Skeletal muscle cell (primary cell): Measurements from ENCODE around the gene PDE4D.
A peak's percentile ranks its signal among the peaks of the same experiment; 100 is the strongest.
"Not testable (repeated sequence)": the region's sequence is repeated elsewhere in the genome, so short reads cannot be mapped to it uniquely, and the experiment has no call there.

Experiments used
- DNase-seq: peaks from one replicate; pipeline ENCODE4 v3.0.0-alpha.2; 2010; ENCODE audit warnings: low read depth
- H3K4me3 ChIP-seq: 2 replicates; pipeline ENCODE4 v1.5.1; 2011; ENCODE audit warnings: low read depth, mild to moderate bottlenecking, control low read depth, low read length, moderate library complexity

PDE4D gene

DNA sequence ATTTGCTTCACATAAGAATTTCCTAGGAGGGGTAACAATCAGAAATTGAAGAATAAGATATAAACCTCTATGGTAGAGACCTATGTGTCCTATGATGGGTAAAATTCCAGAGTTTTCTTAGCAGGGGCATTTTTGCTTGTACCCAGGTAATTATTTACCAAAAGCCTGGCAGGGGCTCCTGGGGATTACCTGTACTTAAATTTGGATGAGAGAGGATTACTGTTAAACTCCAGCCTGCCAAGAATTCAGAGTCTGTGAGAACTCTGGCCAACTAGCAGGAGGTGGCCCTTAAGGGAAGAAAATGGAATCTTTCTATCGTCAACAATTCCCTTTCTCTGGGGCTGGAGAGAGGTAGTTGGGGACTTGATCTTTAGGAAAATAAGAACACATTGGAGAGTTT lies 460.4 kb downstream of the PDE4D start:
- no peak for DNase-seq
- H3K4me3 ChIP-seq: no peak overlapping the region

DNA sequence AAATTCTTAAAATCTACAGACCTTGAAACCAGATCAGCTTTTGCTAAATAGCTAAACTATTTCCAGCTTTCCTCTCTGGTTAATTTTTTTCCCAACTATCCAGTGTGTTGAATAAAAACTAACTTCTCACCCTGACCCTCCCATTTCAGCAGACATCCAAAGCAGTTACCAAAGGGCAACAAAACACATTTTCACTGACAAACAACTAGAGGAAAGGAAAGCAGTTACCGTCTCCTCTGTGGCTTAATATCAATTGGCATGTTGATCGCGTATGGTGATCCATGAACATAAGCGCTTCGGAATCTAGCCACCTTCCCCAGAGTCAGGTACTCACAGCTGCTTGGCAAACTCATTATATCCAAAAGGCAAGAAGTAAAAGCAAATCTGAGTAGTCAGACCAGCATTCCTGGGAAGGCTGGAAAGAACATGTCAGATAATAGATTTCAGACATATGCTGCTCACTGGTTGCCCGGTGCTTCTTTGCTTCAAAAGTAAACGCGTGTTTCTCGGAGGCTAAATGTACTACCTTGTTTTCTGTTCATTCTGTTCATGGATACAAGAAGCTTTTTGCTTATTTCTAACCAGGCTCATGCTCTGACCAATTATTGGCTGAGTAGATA lies 463.4 kb downstream of the PDE4D start:
- no peak overlapping the region for H3K4me3 ChIP-seq
- DNase-seq: no peak

DNA sequence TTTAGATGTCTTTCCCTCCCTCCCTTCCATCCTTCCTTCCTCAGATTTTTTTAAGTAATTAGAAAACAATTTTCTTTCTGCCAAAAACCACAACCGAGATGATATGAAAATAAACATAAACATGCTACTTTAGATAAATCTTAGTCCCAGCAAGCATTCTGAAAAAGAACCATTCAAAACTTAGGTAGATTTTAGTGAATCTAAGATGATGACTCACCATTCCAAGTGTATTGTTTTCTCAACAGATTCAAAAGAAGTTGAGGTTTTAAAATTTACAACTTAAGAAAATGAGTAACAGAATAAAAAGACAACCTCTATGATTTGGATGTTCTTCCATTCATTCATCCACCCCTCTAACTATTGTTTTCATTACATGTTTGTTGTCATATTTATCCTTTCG lies 465.1 kb downstream of the PDE4D start:
- DNase-seq: no peak
- H3K4me3 ChIP-seq: no peak overlapping the region

DNA sequence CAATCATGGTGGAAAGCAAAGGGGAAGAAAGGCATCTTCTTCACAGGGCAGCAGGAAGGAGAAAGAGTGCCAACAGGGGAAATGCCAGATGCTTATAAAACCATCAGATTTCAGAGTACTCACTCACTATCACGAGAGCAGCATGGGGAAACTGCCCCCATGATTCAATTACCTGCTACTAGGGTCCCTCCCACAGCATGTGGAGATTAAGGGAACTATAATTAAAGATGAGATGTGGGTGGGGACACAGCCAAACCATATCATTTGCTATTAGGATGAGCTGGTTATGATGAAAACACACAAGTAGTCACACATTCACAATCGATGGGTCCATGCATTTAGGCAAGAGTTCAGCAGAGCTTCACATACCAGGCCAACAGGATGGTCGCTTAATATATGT lies 469.0 kb downstream of the PDE4D start:
- DNase-seq: no peak
- H3K4me3 ChIP-seq: no peak overlapping the region

DNA sequence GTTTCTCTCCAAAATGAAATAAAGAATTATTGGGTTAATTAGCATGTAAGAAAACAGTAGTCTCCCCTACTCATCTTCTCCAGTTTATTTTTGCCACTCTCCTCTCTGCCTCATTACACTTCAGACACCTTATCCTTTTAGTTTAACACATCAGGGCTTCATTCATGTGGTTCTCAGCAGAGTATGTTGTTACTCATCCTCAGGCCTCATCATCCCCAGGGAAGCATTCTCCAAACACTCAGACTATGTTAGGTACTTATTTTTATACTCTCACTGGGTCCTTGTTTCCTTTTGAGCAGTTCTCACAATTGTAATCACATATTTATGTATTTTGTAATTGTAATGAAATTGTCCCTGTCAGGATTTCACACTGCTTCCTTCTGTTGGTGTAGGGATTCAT lies 470.5 kb downstream of the PDE4D start:
- DNase-seq: peak; percentile 55
- no peak overlapping the region for H3K4me3 ChIP-seq

DNA sequence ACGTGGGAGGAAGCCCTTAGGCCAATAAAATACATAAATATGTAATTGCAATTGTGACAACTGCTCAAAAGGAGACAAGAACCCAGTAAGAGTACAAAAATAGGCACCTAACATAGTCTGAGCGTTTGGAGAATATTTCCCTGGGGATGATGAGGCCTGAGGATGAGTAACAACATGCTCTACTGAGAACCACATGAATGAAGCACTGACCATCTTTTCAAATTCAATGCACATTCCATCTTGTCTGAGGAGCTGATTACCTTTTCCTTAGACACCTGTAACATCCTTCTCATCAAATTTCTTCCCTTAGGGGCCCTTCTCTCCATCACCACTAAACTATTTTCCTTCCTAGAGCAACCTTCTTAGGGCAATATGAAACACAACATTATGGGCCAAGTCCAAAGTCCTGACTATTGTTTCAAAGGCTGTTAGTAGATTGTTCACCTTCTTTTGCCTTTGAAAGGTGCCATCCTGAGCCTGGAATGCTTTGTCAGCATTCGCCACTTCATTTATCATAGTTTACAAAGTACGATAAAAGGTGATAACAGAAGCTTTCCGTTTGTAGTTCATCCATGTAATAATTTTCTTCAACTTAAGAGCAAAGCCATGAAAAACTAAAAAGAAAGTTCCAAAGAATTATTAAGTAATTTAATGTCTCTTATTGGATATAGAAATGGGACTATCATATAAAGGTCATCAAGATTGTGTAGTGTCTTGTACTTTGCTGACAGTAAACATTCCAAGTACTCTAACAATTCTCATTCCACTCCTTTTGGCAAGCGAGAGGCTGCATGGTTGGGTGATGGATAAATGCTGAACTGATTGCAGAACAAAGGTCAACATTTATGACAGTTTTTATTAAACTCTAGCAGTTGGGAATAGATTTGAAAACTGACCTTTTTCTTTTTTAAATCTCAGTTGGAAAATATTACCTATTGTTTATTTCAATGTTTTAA lies 471.3 kb downstream of the PDE4D start:
- no peak overlapping the region for H3K4me3 ChIP-seq
- DNase-seq: no peak

DNA sequence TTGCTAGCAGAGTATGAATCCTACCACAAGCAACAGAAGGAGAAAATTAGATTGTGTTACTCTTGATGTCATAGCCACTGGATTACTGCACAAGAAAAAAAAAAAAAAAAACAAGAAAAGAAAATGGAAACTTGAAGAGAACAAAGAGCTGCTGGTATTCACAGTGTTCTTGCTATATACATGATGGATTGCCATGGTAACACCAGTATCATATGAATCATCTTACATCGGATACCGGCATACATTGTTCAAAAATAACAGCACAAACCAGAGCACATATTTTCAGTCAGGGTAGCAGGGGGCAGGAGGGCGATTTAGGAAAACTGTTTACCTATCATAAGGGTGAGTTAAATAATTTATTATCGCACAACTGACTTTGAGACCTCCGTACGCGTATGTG lies 472.9 kb downstream of the PDE4D start:
- DNase-seq: no peak
- H3K4me3 ChIP-seq: no peak overlapping the region

DNA sequence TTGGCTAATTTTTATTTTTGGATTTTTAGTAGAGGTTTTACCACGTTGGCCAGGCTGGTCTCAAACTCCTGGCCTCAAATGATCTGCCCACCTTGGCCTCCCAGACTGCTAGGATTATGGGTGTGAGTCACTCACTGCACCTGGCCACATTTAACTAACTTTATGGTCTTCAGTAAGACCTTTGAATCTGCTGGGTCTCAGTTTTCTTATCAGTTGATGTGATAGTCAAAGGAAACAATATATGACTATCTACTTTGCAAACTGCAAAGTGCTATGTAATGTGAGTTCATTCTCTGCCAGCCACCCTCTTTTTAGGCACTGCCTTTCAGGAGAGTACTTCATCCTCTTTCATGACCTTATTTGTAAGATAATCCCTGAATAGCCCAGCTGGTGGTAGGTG lies 474.7 kb downstream of the PDE4D start:
- no peak overlapping the region for H3K4me3 ChIP-seq
- DNase-seq: no peak

DNA sequence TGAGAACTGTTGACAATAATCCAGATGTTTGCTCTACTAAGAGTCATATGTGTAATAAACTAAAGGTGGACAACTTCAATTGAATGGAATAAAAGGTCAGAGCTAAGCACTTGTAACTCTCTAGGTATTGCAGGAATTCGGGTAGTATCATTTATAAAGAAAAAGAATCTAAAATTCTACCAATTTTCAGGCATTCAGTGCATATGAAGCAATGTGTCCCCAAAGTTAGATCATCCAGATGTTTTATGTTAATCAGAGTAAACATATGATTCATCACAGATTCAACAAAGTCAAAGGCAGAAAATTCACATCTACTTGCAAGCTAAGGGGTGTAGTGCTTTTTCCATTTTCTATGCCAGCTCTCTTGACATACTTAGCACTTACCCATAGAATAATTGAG lies 477.1 kb downstream of the PDE4D start:
- H3K4me3 ChIP-seq: no peak overlapping the region
- DNase-seq: no peak

DNA sequence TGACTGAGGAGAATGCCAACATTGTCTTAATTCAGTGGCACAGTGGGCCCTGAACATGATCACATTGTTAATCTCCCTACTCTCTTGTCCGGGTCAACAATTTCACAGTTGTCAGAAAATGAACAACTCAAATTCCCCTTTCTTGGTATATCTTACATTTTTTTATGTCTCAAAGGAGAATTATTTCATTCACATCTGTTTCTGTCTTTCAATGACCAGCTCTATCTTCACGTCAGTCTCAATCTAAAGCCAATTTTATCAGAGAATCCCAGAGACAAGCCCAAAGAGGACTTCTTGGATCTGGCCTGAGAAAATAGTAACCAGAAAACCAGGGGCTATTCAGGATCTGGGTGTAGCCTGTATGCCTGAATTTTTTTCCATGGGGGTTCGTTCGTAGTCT lies 477.5 kb downstream of the PDE4D start:
- no peak overlapping the region for H3K4me3 ChIP-seq
- no peak for DNase-seq

DNA sequence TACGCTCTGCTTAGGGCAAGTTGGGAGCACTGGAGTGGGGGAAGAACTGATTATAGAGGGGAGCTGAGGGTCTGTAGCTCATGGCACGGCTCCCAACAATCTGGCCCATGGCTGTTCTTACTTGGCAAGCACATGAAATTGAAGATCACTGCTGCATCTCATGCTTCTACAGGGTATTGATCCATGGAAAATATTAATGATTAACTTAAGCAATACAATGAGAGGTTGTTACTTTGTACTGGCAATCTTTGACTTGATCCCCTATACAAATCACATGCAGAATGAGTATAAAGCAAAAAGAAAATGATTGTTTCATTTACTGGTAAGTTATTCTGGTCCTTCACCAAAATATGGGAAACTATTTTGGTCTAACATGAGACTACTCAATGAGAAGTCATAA lies 481.1 kb downstream of the PDE4D start:
- no peak overlapping the region for H3K4me3 ChIP-seq
- no peak for DNase-seq

DNA sequence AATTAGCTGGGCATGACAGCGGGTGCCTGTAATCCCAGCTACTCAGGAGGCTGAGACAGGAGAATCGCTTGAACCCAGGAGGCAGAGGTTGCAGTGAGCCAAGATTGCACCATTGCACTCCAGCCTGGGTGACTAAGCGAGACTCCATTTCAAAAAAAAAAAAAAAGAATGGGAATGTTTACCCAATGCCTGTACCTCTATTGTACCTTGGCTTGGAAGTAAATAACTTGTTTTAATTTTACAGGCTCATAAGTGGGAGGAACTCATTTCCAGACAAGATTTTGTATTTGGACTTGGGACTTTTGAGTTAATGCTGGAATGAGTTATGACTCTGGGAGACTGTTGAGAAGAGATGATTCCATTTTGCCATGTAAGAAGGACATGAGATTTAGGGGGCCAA lies 484.5 kb downstream of the PDE4D start:
- not testable (repeated sequence) for DNase-seq, H3K4me3 ChIP-seq

DNA sequence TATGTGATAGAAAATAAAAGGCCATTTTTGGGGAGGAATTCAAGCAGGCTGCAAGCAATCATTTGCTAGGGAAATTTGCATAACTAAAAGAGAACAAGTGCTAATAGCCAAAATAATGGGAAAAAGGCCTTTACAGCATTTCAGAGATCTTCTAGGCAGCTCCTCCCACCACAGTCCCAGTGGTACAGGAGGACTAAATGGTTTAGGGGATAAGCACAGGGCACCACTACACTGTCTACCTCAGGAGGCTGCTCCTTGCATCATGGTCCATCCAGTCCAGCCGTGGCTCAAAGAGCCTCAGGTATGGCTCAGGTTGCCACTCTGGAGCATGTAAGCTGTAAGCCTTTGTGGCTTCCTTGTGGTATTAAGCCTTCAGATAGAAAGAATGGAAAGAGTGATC lies 485.6 kb downstream of the PDE4D start:
- DNase-seq: no peak
- no peak overlapping the region for H3K4me3 ChIP-seq

DNA sequence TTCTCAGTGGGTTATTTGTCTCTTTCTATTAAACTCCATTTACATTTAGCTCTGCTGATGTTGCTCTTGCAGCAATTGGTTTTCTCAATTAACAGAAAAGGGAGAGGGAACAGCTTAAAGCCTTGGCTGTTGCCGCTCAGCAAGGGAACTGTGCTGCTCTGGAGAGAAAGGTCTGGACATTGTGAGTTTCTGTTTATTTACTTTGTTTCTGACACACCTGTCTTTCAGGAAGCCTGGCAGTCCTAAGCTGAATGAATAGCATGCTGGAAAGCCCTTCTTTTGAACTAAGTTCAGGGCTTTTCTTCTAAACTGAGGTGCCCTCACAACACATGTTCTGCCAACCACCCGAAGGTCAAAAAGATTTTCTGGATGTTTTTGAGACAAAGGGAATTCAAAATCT lies 491.9 kb downstream of the PDE4D start:
- DNase-seq: no peak
- H3K4me3 ChIP-seq: no peak overlapping the region

DNA sequence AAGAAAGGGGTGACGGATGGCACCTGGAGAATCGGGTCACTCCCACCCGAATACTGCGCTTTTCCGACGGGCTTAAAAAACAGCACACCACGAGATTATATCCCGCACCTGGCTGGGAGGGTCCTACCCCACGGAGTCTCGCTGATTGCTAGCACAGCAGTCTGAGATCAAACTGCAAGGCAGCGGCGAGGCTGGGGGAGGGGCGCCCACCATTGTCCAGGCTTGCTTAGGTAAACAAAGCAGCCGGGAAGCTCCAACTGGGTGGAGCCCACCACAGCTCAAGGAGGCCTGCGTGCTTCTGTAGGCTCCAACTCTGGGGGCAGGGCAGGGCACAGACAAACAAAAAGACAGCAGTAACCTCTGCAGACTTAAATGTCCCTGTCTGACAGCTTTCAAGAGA lies 498.6 kb downstream of the PDE4D start:
- H3K4me3 ChIP-seq, DNase-seq: not testable (repeated sequence)

DNA sequence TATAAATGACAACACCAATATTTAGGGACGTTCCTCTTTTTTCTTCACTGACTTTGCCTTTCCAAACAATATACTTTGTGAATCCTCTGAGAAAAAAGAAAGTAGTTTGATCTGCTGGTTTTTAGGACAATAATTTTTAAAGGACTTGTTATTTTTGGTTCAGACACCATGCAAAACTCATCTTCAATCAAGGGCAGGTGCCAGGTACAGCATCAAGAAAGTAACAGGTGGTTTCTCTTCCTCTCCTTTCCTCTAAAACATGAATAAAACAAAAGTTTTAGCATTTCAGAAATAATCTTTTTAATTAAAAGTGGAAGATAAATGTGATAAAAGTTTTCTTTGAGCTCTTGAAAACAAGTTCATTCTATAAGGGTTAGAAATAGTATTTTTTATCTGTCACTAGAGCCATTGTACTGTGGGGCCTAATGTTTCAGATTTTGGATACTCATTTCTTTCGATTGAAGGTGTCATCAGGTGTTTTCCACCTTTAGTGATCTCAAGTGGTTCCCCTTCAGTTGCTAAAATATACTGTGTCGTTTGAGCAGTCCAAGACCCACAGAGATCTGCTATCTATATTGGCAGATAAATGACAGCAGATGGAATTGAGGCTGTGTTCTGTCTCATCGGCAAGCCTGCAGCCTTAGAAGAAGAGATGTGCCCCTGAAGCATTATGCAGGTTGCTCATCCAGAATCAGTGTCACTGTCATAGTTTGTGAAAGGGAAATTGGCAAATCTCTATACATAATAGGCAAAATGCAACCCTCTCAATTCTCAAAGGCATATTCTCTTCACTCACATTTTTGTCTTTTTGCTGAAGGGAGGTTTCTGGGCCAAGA lies 499.7 kb downstream of the PDE4D start:
- no peak overlapping the region for H3K4me3 ChIP-seq
- DNase-seq: no peak

DNA sequence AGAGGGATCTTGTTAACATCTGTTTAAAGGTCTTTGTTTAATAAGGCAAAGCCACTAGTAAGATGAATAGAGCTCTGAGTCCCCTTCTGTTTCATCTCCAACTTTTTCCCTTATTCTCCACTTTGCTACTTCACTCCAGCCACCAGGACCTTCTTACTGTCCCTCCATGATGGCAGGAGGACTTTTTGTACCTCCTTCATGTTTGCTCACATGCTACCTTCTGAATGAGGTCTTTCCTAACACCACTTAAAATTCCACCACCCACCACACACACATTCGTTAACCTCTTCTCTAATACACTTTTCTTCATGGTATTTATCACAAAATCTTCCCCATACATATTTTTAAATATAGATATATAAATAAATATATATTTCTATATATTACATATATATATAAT lies 501.9 kb downstream of the PDE4D start:
- DNase-seq: no peak
- H3K4me3 ChIP-seq: no peak overlapping the region

DNA sequence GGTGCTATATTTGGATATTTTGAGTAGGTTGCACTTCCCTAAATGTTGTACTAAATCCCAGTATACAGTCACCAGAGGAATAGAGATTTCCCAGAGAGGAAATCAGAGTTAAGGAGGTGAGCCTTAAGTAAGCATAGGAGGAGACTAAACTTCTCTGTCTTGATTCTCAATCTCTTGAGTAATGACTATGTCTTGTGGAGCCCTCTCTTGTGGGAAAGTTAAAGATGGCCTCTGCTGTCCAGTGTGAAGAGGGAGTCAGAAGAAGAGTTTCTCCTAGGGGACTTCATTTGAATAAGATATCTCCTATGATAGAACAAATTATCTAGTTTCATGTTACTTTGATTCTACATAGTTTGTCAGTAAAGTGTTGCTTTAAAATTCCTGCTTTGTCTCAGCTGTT lies 502.5 kb downstream of the PDE4D start:
- no peak overlapping the region for H3K4me3 ChIP-seq
- DNase-seq: no peak

DNA sequence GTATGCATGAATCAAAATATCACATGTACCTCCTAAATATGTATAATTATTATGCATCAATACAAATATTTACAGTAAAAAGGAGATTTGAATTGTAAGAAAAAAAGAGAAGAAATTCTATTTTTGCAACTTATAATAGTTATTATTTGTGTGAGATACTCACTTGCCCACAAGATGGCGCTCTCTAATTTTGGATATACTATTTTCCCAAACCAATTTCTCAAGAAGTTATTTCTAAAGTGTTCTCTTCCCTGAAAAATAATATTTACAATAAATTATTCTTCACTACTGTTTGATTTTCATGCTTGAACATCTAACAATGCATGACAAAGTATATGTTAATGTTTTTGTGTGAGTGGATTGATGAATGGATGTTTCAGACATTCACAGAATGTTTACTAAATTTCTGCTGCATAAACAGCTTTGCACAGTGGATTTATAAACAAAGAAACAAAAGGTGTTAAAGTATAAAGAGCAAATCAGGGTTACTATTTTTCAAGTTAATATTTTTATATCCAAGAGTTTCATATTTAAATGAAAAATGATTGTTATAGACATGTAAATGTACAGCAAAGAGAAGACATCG lies 503.4 kb downstream of the PDE4D start:
- no peak overlapping the region for H3K4me3 ChIP-seq
- no peak for DNase-seq

DNA sequence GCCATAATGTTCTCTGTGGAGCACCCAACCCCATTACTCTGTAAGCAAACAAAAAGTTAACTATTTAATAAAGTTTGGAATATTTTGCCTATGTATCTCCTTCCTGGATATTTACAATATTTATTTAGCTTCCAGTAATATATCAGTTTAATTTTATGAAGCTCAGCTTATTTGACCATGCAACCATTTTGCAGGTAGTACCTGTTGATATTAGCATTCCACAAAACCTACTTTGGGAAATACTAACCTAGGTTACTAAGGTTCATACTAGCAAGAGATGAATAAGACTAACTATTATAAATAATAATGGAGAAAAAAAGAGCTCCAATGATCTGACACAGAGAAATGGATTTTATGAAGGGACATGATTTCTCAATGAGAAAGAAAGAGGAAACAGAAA lies 506.4 kb downstream of the PDE4D start:
- DNase-seq: no peak
- no peak overlapping the region for H3K4me3 ChIP-seq
